GM18520 (cell line): ENCODE results near the gene HAAO.

Source experiments
- ATAC-seq: cut with Tn5 transposase; IDR thresholded peaks from one replicate; pipeline ENCODE4 v1.9.1; 2021; ENCODE audit not compliant: unreplicated experiment

The HAAO gene

DNA sequence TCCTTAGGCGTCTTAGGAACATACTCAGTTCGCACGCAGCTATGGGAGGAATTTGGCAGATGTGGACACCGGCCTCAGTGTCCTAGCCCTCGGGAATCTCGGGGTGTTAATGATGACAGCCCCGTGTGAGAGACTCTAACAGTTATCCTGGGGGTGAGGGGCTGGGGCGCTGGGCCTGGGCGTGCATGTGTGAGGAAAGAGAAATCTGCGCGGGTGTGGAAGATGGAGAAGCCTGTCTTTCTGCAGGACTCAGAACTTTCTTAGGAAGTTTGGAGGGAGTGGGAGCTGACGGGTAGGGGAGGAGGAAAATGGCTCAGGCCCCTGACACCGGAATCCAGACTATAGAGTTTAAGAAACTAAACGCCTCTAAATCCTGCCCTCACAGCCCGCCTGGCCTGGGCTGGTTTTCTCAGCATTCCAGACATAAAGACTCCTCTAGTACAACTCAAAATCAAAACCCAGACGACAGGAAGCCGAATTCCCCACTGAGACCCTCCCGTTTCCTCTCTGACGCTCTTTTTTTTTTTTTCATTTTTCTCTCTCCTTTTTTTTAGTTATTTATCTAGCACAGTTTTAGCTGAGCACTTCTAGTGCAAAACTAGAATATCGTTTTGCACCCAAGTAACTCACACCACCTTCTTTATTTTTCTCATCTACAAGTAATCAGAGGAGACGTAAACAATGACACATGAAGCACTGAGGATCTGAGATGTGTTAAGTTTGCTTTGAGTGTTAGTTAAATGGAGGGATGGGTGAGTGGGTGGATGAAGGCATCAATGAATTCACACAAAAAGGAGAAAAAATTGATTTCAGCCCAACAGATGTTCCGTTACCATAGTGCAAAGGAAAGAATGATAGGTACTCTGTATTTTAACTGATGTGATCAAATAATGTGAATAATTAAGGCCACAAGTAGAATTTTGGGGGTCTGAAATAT is 1.2 kb upstream of the HAAO start:
- ATAC-seq, result no peak

DNA sequence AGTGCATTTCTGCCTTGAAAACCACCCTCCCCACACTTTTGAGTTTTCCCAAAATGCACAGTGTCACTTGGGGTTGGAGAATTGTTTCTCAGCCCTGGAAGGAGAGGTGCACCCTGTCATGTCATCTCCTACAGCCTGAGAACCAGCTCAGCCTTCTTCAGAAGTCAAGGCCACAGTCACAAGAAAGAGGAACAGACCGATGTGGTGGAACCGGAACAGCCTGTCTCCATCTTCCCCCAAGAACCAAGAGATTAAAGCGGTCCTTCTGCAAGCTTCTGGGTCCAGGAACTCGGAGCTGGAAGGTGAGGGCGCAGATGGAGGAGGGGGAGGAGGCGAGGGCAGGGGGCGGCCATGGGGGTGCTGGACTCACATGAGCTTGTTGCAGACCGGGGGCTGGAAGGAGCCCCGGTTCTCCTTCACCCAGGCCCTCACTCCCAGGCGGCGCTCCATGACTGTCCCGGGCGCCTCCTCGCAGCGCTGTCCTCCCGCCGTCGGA is 248 bp downstream of the HAAO start:
- ATAC-seq, result no peak

DNA sequence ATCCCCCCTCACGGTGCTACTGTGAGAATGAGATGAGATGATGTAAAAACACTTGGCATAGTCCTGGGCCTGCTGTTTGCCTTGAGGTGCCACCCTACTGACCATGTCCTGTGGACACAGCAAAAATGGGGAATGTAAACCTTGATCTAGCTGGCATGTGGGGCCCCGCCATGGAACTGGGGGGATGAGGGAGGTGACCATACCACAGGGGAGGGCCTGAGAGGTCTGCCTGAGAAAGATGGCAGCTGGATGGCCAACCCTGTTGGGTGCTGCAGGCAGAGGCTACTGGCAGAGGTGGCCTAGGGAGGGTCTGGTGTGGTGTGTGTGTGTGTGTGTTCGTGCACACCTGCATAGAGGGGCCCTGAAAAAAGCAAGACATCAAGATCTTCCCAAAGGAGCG is 777 bp downstream of the HAAO start:
- no peak for ATAC-seq

DNA sequence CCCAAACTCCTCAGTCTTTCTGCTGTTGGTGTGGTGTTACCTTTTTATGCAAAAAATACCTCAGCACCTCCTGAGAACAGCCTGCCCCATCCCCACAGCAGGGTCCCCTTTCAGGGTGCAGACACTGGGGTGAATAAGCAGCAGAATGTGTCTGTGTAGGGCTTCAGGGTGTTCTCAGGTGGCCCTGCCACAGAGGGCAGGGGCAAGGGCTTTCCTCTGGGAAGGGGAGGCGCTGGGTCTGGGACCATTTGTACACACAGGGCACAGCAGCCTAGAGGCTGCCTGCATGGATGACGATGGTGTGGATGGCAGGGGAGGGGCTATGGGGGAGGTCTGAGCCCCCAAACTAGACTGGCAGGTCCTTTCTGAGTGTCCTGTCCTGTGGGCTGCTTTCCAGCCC is 2.6 kb downstream of the HAAO start:
- ATAC-seq, result no peak

DNA sequence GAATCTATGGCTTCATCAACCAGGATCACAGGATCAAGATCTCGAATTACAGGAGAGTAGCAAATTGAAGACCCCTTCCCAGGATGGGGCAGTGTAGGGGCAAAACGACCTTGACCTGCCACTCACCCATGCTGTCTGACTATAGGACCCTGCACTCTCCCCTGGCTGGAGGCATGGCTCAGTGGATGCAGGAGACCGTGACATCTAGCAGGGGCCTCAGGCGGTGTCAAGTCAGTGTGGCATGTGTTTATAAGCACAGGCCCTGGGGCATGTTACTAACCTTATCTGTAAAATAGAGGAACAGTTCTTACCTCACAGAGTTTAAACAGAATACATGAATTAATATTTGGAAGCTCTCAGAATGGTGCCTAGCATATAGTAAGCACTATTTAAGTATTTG is 3.5 kb downstream of the HAAO start:
- ATAC-seq, result no peak

DNA sequence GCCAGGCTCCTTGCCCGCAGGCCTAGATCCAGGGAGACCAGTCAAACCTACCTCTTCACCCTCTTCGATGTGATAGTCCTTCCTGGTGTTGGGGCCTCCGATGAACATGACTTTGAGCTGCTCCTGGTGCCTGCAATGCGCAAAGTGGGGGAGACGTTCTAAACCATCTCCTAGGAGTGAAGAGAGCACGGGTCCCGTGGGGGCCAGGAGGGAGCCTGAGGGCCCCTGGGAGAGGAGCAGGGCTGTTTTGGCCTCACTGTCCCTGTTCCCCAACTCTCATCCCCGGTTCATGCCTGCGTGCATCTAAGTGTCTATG is 3.9 kb downstream of the HAAO start:
- ATAC-seq, result no peak

DNA sequence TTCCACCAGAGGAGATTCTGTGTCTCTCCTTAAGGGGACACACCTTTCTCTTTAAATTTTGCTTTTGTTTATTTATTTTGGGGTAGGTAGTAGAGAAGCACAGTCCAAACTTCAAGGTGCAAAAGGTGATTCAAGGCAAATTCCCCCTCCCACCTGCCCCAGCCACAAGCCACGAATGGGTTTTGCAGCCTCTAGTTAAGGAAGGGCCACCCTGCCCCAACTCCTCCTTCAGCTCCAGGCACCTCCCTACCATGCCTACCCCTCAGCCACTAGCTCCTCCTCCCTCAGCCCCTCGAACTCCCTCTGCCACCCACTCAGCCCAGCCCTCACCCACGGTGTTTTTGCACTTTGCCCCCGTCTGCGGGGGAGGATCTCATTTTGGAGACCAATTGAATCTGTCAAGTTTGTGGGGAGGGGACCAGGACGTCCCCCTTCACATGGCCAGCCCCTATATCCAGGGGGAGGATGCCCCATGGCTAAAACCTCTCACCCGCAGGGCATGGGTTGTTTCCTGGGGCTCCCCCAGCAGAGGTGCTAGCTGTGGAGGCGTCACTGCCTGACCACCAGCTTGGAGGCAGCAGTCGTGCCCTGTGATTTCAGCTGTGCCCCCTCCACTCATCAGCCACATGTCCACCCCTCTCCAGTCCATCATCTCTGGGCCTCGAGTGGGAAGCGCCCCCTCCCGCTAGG is 4.5 kb downstream of the HAAO start:
- no peak for ATAC-seq

DNA sequence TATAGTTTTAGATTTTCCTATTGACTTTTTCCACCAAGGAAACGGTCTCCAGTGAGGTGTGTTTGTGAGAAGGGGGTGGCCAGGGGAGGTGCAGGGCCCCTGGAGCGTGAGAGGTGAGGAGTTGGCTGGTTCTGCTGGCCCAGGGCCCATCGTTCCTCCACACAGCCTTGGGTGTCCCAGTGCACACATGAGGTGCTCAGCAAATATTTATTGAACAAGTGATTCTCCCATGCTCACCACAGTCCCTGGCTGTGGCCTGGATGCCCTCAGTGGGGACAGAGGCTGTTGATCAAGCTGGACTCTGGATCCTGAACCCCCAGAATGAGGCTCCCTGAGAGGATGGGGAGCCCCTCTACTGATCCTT is 5.0 kb downstream of the HAAO start:
- no peak for ATAC-seq

DNA sequence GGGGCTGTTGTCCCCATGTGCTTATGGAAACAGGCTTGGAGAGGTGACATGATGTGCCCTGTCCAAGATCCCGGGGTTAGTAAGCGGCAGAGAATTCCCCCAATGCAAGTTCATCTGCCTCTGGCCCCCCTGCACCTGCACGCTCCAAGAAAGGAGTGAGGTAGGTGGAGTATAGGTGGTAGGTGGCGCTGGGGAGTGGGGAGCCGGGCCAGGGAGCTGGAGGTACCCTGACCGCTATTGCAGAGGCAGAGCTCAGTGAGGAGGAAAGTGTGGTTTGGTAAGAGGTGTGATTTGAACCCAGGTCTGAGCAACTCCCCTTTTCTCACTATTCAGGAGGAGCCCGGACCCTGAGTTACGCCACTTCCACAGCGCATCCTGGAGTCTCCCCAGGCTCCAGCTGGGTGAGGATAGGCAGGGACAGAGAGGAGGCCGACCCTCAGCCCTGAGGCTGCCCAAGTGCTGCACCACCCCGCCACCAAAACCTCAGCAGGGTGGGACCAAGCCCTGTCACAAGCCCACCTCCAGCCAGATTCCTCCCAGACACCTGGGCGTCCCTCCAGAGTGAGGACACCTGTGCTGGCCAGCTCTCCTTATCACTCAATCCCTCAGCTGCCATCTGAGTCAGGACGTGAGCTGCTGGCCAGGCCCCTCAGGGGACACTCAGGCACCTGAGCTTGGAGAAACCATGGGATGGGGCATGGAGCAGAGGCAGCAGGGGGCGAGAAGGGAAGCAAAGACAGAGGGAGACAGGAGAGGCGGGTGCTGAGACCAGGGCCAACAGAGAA is 5.6 kb downstream of the HAAO start:
- ATAC-seq, result no peak

DNA sequence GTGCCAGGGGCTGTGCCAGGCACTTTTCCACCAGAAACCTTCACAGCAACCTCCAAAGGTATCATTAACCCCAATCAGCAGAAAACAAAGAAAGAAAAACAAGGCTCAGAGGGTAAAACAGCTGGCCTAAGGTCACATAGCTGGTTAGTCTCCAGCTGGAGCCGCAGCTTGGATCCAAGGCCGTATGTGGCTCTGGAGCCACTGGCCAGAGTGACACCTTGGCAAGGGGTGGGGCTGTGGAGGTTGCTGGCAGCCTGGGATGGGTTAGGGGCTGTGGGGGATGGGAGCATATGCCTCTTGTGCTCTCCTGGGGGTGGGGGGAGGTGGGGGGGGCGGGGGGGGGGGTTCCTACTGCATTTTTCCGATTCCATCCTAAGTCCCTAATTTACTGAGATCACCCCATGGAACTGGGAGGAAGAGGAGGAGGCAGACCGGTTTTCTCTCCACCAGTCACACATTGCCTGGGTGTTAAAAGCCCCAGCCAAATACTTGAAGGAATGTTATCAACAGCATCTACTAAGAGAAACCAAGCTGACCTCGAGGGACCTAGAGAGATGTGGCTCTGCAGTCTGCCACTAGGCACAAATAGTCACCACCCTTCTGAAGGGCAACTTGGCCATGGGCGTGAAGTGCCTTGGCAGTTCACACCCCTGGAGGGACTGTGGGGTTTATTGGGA is 8.0 kb downstream of the HAAO start:
- ATAC-seq, result no peak

DNA sequence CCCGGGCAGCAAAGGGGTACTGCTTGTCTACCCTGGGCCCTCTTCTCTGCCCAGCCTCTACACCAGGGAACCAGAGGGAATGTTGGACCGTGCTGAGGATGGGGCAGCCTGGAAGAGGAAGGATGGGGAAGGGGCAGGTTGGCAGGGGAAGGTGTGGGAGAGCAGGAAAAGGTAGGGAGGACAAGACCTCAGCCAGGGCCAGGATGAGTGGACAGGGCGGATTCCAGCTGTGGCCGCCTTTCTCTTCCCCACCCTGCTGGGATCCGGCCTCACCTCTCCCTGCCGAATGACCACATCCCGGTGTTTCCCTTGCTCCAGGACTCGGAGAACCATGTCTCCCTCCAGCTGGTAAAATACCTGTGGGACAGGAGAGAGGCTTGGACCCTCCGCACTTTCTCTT is 8.9 kb downstream of the HAAO start:
- no peak for ATAC-seq

DNA sequence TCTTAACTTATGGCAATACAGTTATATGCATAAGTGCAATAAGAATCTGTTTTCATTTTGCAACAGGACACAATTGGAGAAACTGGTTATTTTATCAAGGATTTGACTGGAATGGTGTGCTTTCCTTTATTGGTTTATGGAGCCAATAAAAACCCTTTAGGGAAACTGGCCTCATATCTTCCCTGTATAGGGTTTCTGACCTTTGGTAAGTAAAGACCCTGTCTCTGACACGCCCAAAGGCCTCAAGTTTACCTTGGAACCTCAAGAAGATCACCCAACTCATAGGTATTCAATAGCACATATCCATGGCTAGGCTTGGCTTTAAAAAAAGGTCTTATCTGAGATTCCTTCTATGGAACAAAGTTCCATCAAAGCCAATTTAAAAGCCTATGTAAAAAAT is 11.2 kb downstream of the HAAO start:
- no peak for ATAC-seq

DNA sequence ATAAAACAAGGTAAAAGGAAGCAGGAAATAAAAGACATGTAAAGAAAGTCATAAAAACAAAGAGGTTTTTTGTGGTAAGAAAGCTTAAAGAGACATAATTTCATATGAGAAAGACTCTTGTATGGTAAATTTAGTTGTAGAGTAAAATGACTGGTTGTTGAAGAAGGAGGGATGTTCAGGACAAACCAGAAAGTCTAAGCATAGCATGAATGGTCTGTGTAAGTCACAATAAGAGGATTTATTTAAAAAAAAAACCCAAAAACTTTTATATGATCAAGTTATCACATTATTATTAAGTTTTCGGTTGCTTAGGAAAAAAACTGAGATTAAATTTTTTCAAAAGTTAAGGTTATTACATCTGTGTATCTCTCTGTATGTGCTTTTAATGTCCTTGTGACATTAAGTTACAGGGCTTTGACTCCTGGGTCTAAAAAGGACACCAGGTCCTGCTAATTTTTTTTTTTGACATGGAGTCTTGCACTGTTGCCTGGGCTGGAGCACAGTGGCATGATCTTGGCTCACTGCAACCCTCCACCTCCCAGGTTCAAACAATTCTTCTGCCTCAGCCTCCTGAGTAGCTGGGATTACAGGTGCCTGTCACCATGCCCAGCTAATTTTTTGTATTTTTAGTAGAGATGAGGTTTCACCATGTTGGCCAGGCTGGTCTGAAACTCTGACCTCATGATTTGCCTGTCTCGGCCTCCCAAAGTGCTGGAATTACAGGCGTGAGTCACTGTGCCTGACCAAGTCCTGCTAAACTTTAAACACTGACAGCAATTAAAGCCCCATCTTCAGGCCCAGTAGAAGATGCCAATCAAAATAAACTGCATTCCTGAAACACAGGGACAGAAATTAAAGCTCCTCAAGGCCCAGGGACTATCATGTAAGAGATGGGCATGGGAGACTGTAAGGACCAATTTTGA is 14.2 kb downstream of the HAAO start:
- no peak for ATAC-seq

DNA sequence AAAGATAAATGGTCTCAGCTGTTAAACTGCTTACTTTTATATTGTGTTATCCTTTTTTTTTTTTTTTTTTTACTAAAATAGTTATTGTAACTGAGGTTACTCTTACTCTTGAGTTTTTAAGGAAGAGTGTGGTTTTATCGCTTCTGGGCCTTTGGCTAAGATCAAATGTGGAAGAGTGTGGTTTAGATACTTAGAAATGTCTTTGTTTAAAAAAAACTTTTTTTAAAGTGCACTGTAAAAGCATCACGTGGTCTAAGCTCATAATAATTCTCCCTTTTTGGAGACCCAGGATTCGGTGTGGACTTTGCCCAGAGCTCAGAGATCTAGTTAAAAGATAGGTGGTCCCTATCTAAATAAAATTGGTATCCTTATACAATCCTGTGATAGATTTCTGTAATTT is 16.6 kb downstream of the HAAO start:
- ATAC-seq, result no peak

DNA sequence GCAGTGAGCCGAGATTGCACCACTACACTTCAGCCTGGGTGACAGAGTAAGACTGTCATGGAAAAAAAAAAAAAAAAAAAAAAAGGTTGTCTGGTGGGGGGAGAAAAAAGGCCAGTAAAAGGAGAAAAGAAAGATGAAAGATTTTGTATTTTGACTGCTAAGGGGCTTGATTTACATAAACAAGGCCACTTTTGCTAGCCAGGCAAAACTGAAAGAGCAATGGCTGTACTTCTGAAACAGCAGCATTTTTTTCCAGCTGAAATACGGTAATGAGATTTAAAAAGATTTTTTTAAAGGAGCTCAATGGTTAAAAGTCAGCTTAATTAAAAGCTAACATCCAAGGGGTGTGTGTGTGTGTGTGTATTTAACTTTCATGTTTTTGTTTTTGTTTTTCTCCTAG is 17.2 kb downstream of the HAAO start:
- no peak for ATAC-seq

DNA sequence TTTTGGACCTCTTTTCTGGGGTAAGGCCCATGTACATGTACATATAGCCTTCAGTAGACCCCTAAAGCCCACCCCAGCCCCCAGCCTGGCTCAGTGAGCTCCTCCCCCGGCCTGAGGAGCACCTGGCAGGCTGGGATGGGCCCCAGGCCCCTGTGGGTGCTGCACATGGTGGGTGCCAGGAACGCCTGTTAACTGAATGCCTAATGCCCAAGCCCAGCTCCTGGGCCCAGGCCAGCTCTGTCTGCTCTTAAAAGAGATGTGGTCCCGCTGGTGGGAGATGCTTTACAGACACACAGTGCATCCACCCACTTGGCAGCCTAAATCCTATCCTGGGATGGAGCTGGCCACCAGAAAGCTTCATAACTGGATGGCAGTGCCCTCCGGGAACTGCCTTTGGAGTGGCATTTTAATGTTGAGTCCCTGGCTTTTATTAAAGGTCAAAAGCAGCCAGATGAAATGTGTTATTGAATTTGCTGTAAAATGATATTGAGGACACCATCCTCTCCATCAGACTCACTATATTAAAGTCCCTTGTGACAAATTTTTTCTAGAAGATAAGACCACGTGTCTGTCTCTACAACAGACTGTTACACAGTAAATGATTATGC is 20.7 kb downstream of the HAAO start:
- no peak for ATAC-seq

DNA sequence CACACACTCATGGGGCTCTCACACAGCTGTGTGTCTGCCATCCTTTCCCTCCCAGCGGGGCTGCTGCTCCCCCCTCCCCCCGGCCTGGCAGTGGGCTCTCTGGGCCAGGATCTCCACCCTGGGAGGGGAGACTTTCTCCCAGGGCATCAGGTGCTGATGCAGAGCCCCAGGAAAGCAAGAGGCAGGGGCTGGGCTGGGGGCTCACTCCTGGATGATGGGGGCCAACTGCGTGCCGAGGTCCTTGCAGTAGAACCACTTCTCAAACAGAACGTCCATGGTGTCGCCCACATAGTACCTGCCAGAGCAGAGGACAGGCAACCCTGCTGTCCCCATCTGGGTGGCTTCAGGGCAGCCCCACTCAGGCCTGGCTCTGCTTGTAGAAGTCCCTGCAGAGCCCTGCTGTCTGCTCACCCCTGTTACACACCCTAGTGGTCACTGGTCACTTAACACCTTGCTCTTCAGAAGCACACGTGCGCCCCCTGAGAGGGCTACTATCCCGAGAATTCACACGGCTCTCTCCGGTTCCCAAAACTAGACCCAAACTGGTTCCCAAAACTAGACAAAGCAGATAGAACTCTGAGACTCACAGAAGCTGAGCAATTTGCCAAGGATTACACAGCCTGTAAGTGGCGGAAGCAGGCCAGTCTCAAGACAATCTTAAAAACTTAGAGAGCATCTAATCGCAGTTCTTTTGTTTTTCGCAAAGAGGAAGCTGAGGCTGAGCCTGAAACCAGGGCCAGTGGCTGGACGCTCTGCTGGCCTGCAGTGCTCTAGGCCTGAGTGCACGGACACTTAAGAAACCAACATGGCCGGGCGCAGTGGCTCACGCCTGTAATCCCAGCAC is 21.9 kb downstream of the HAAO start:
- ATAC-seq, result no peak

DNA sequence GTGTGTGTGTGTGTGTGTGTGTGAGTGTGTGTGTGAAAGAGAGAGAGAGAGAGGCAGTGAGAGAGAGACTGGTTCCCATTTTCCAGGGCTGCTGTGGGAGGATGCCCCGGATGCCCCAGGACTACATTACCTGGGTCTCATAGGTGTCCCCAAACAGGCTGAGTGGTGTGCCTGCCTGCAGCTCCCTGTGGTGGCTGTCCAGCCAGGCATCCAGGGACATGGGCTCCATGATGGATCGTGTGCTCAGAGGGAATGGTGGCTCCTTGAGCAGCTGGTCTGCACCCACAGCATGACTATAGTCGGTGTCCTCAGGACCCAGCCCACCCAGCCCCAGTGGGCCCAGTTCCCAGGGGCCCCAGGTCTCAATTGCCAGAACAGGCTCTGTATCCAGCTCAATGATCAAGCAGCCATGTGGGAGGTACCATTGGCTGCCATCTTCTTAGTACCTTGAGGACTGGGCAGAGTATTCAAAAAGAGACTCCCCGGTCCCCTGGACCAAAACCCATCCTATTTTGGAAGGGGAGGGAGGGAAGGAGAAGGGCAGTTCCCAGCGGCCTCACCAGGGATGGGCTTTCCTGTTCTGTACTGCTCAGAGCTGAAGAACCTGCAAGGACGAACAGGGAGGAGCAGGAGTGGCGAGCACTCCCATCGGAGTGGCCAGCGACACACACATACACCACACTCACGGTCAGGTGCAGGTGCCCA is 22.6 kb downstream of the HAAO start:
- no peak for ATAC-seq
